Fibroblast of lung (primary cell): ENCODE data around the gene PTRH1.

Experiments
- CTCF ChIP-seq, 2 donors: IDR thresholded peaks in 1 of 2; conservative IDR thresholded peaks in 1 of 2; 1 replicate in 1 of 2; 2 replicates in 1 of 2; pipeline ENCODE4 v1.5.1; 2011 to 2012; ENCODE audit warnings: low read length in 2 of 2, control low read depth in 1 of 2, inconsistent platforms in 1 of 2, low read depth in 1 of 2, mild to moderate bottlenecking in 1 of 2
- EZH2 ChIP-seq: IDR thresholded peaks from 2 replicates; pipeline ENCODE4 v1.5.1; 2012; ENCODE audit warnings: low read length, control low read depth, mild to moderate bottlenecking; ENCODE audit errors: missing control alignments

- TF ChIP-seq CTCF (conservative IDR thresholded peaks at IDR 0.05 in 1 of 2, IDR thresholded peaks at IDR 0.05 in 1 of 2; ENCODE audit: low read depth in 1 of 2, low read length in 2 of 2) = no peak
- TF ChIP-seq EZH2 = no peak
Measured at GRCh38 chr9:127716412-127716811, 949 bp upstream of the PTRH1 start.
